ENCODE data around the gene BSN. TPM values are rescaled to one million over a fixed set of nuclear protein-coding genes. Genes with fewer than 3 reads are reported as not detected.

Gene BSN
- total RNA-seq, 2 donors from 2014 or later: 0.13 to 0.22 TPM

GRCh38 chr3:49700453-49701128 is 146.3 kb downstream of the BSN start:
- no peaks in the 10 kb centered on the region for H3K27me3 Mint-ChIP-seq
- H3K4me1 Mint-ChIP-seq: no peaks in the 10 kb centered on the region
- no peak overlapping the region for H3K27ac Mint-ChIP-seq
- peaks cover 15% of the 10 kb centered on the region for H3K36me3 Mint-ChIP-seq (ENCODE audit: low read depth)
- no peak for ATAC-seq (replicated peaks)
- no peaks in the 10 kb centered on the region for H3K9me3 Mint-ChIP-seq
- no peak overlapping the region for H3K4me3 Mint-ChIP-seq

GRCh38 chr3:49701388-49702077 is 147.3 kb downstream of the BSN start:
- Mint-ChIP-seq H3K9me3 (no peaks in the 10 kb centered on the region), H3K27me3 (no peaks in the 10 kb centered on the region), H3K27ac (no peak overlapping the region), H3K4me3 (no peak overlapping the region), H3K36me3 (ENCODE audit: low read depth) (peaks cover 15% of the 10 kb centered on the region), H3K4me1 (no peaks in the 10 kb centered on the region)
- no peak for ATAC-seq (replicated peaks)

- Mint-ChIP-seq H3K36me3 (ENCODE audit: low read depth) (peaks cover 23% of the 10 kb centered on the region), H3K4me3 (no peak overlapping the region), H3K9me3 (no peaks in the 10 kb centered on the region), H3K4me1 (no peaks in the 10 kb centered on the region), H3K27me3 (no peaks in the 10 kb centered on the region), H3K27ac (no peak overlapping the region)
- no peak for ATAC-seq (replicated peaks)
These were observed 148.4 kb downstream of the BSN start for GRCh38 chr3:49702672-49703071.

GRCh38 chr3:49703443-49703927 is 149.2 kb downstream of the BSN start:
- H3K4me1 Mint-ChIP-seq: no peaks in the 10 kb centered on the region
- no peaks in the 10 kb centered on the region for H3K27me3 Mint-ChIP-seq
- peak; percentile 96 for ATAC-seq (replicated peaks)
- no peaks in the 10 kb centered on the region for H3K9me3 Mint-ChIP-seq
- peaks cover 23% of the 10 kb centered on the region for H3K36me3 Mint-ChIP-seq (ENCODE audit: low read depth)
- H3K4me3 Mint-ChIP-seq: no peak overlapping the region
- H3K27ac Mint-ChIP-seq: peak overlapping the region; percentile 38

GRCh38 chr3:49703956-49704355 is 149.7 kb downstream of the BSN start:
- Mint-ChIP-seq H3K4me1 (no peaks in the 10 kb centered on the region), H3K9me3 (no peaks in the 10 kb centered on the region), H3K27me3 (no peaks in the 10 kb centered on the region), H3K4me3 (no peak overlapping the region), H3K27ac (peak overlapping the region; percentile 38), H3K36me3 (ENCODE audit: low read depth) (peaks cover 23% of the 10 kb centered on the region)
- no peak for ATAC-seq (replicated peaks)

GRCh38 chr3:49704629-49705028 is 150.4 kb downstream of the BSN start:
- no peak for ATAC-seq (replicated peaks)
- no peak overlapping the region for H3K4me3 Mint-ChIP-seq
- H3K27ac Mint-ChIP-seq: no peak overlapping the region
- H3K9me3 Mint-ChIP-seq: no peaks in the 10 kb centered on the region
- H3K36me3 Mint-ChIP-seq (ENCODE audit: low read depth): peaks cover 23% of the 10 kb centered on the region
- H3K4me1 Mint-ChIP-seq: no peaks in the 10 kb centered on the region
- H3K27me3 Mint-ChIP-seq: no peaks in the 10 kb centered on the region

- Mint-ChIP-seq H3K9me3 (no peaks in the 10 kb centered on the region), H3K36me3 (ENCODE audit: low read depth) (peaks cover 23% of the 10 kb centered on the region), H3K27ac (no peak overlapping the region), H3K27me3 (no peaks in the 10 kb centered on the region), H3K4me1 (no peaks in the 10 kb centered on the region), H3K4me3 (no peak overlapping the region)
- no peak for ATAC-seq (replicated peaks)
These were observed 151.2 kb downstream of the BSN start for GRCh38 chr3:49705390-49705960.

- no peak for ATAC-seq (replicated peaks)
These were observed 152.3 kb downstream of the BSN start for GRCh38 chr3:49706456-49707112.

GRCh38 chr3:49707113-49707480 is 152.8 kb downstream of the BSN start:
- Mint-ChIP-seq H3K36me3 (ENCODE audit: low read depth) (peaks cover 23% of the 10 kb centered on the region), H3K27ac (peak overlapping the region; percentile 18), H3K27me3 (no peaks in the 10 kb centered on the region), H3K9me3 (no peaks in the 10 kb centered on the region), H3K4me3 (no peak overlapping the region), H3K4me1 (no peaks in the 10 kb centered on the region)
- no peak for ATAC-seq (replicated peaks)

More at GRCh38 chr3:49706456-49707112, 152.3 kb downstream of the BSN start:
- no peak overlapping the region for H3K4me3 Mint-ChIP-seq
- no peaks in the 10 kb centered on the region for H3K27me3 Mint-ChIP-seq
- H3K36me3 Mint-ChIP-seq (ENCODE audit: low read depth): peaks cover 23% of the 10 kb centered on the region
- no peaks in the 10 kb centered on the region for H3K4me1 Mint-ChIP-seq
- H3K9me3 Mint-ChIP-seq: no peaks in the 10 kb centered on the region
- H3K27ac Mint-ChIP-seq: peak overlapping the region; percentile 18

GRCh38 chr3:49709852-49710251 is 155.6 kb downstream of the BSN start:
- Mint-ChIP-seq H3K9me3 (no peaks in the 10 kb centered on the region), H3K36me3 (ENCODE audit: low read depth) (peaks cover 8% of the 10 kb centered on the region), H3K27me3 (no peaks in the 10 kb centered on the region), H3K4me1 (no peaks in the 10 kb centered on the region), H3K27ac (no peak overlapping the region), H3K4me3 (no peak overlapping the region)
- no peak for ATAC-seq (replicated peaks)

GRCh38 chr3:49711489-49711888 is 157.2 kb downstream of the BSN start:
- Mint-ChIP-seq H3K27me3 (no peaks in the 10 kb centered on the region), H3K4me1 (no peaks in the 10 kb centered on the region), H3K4me3 (no peak overlapping the region), H3K9me3 (no peaks in the 10 kb centered on the region), H3K27ac (no peak overlapping the region), H3K36me3 (ENCODE audit: low read depth) (peaks cover 12% of the 10 kb centered on the region)
- no peak for ATAC-seq (replicated peaks)

- ATAC-seq (replicated peaks): no peak
- H3K27ac Mint-ChIP-seq: no peak overlapping the region
- peaks cover 7% of the 10 kb centered on the region for H3K36me3 Mint-ChIP-seq (ENCODE audit: low read depth)
- no peaks in the 10 kb centered on the region for H3K9me3 Mint-ChIP-seq
- no peaks in the 10 kb centered on the region for H3K27me3 Mint-ChIP-seq
- H3K4me3 Mint-ChIP-seq: no peak overlapping the region
- no peaks in the 10 kb centered on the region for H3K4me1 Mint-ChIP-seq
These were observed 157.9 kb downstream of the BSN start for GRCh38 chr3:49712166-49712565.

GRCh38 chr3:49712631-49713317 is 158.5 kb downstream of the BSN start:
- H3K27me3 Mint-ChIP-seq: no peaks in the 10 kb centered on the region
- no peaks in the 10 kb centered on the region for H3K4me1 Mint-ChIP-seq
- no peak for ATAC-seq (replicated peaks)
- H3K4me3 Mint-ChIP-seq: no peak overlapping the region
- H3K9me3 Mint-ChIP-seq: no peaks in the 10 kb centered on the region
- no peak overlapping the region for H3K27ac Mint-ChIP-seq
- peaks cover 5% of the 10 kb centered on the region for H3K36me3 Mint-ChIP-seq (ENCODE audit: low read depth)
